Mucosa of descending colon (tissue), 3 donors: ENCODE results near the gene FSTL4. TPM values are rescaled to one million over a fixed set of nuclear protein-coding genes. Genes with fewer than 3 reads are reported as not detected.

Experiments
- ATAC-seq: fragments of 200-7000 bp; cut with Tn5 transposase; one replicate; pipeline ENCODE4 v1.9.1; 2020; ENCODE audit warnings: mild to moderate bottlenecking, moderate library complexity
- DNase-seq, 3 donors: peaks; one replicate each; pipeline ENCODE4 v3.0.0-alpha.2; 2020
- H3K36me3 ChIP-seq: fragments of 200-600 bp; one replicate; pipeline ENCODE4 v1.8.0; 2021; ENCODE audit warnings: low read depth, mild to moderate bottlenecking
- H3K4me1 ChIP-seq: fragments of 200-600 bp; one replicate; pipeline ENCODE4 v1.8.0; 2021; ENCODE audit warnings: low read depth, mild to moderate bottlenecking
- H3K4me3 ChIP-seq: fragments of 200-600 bp; one replicate; pipeline ENCODE4 v1.8.0; 2021; ENCODE audit warnings: mild to moderate bottlenecking
- H3K9me3 ChIP-seq: fragments of 200-600 bp; one replicate; pipeline ENCODE4 v1.8.0; 2021; ENCODE audit warnings: mild to moderate bottlenecking
- intact Hi-C, 2 donors: fragments of 100-400 bp; cut with DNase I in 1 of 2; cut with micrococcal nuclease in 1 of 2; formaldehyde crosslinking; loops; one replicate each; pipeline versions ENCODE4 v1.11.0 to v1.11.1; 2022; cut with DNase I, micrococcal nuclease
- total RNA-seq, 3 donors: library from RNA; stranded (reverse); fragmentation: NEBNext Ultra II Directional in 2 of 3; extraction: Animal tissue kit (Norgen Biotek cat#: 25700) in 2 of 3; gene quantifications; one replicate each; pipeline versions ENCODE4 v1.2.1 to v1.2.4, GENCODE V29; 2021 to 2023
- TF ChIP-seq, protein P1 (sequence below): fragments of 200-600 bp; IDR thresholded peaks from one replicate; pipeline ENCODE4 v1.8.0; 2022; ENCODE audit warnings: antibody characterized with exemption, mild to moderate bottlenecking
- donor health status: DM: no; HTN: no; CAD: no; lungs with moderate emphysema.
- donor health status: DM: no; HTN: no; CAD: no.
- donor health status: DM: no; HTN: yes; CAD: no.

FSTL4 gene
- total RNA-seq, 3 donors from 2014 or later: 0.29 to 0.77 (median 0.57) TPM

DNA sequence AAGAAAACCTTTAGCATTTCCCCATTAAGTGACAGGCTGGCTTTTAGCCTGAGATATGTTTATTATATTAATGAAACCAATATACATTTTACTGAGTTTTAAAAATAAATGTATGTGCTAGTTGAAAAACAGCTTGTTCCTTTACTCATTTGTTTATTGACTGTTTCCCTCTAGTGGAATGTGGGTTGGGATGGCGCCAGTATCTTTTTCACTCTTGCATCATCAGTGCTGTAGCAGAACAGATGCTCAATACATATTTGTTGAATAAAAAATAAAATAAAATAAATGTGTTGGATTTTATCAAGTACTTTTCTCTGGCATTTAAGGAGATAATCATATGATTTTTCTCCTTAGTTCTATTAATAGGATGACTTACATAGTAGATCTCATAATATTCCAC is 43.0 kb downstream of the FSTL4 start:
- TF ChIP-seq, protein P1, sequence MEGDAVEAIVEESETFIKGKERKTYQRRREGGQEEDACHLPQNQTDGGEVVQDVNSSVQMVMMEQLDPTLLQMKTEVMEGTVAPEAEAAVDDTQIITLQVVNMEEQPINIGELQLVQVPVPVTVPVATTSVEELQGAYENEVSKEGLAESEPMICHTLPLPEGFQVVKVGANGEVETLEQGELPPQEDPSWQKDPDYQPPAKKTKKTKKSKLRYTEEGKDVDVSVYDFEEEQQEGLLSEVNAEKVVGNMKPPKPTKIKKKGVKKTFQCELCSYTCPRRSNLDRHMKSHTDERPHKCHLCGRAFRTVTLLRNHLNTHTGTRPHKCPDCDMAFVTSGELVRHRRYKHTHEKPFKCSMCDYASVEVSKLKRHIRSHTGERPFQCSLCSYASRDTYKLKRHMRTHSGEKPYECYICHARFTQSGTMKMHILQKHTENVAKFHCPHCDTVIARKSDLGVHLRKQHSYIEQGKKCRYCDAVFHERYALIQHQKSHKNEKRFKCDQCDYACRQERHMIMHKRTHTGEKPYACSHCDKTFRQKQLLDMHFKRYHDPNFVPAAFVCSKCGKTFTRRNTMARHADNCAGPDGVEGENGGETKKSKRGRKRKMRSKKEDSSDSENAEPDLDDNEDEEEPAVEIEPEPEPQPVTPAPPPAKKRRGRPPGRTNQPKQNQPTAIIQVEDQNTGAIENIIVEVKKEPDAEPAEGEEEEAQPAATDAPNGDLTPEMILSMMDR: no peak
- ATAC-seq: no peak
- Histone ChIP-seq H3K36me3 (no peaks in the 10 kb centered on the region), H3K9me3 (no peaks in the 10 kb centered on the region), H3K4me1 (no peaks in the 10 kb centered on the region), H3K4me3 (no peak overlapping the region)
- DNase-seq: no peak
- intact Hi-C loops: no loop called here

DNA sequence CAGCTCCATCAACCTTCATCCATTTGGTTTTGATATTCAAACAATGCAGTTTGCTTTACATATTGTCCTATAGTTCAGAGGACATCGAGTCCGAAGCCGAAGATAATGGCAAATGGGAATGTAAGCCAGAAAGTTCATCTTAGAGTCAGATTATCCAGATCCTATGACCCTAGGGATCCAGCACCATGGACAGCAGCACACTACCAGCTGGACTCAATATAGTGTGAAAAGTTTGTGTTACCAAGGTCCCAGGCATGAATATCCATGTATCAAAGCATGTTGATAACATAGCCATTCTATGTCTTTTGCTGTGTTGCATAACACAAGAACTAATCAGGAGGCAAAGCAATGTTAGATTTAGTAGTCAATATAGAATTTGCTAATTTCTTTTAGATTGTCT is 46.3 kb downstream of the FSTL4 start:
- no peaks in the 10 kb centered on the region for H3K4me1 ChIP-seq
- H3K36me3 ChIP-seq: no peaks in the 10 kb centered on the region
- ATAC-seq (no peak), DNase-seq (peak in 1 of 3 donors; percentile 59)
- no peaks in the 10 kb centered on the region for H3K9me3 ChIP-seq
- intact Hi-C loops: no loop called here
- TF ChIP-seq, protein P1: no peak
- H3K4me3 ChIP-seq: no peak overlapping the region

DNA sequence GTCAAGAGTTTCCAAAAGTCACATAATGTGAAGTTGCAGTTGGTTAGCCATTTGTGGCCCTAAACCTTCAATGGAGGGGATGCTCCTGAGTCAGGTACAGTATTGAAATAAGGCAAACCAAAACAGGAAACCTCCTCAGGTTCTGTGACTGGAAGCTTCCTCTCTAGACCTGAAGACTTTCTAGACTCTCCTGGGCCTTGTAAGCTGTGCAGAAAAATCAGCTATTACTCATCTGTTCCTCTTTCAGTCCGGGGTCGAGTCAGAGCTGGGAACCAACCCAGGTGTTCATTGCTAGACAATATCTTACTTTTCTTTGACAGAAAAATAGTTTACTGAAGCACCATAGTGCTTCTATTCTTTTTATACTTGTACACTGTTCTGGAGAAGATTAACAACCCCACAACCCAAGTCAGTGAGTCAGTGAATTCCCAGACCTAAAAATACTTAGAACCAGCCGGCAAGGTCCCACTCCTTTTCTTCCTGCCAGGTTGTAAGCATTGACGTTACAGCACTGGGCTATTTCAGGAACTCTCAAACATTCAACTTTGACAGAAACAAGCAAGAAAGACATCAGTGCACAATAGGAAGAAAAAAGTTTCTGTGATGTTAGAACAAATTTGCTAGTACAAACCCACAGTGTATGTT is 47.3 kb downstream of the FSTL4 start:
- no peak overlapping the region for H3K4me3 ChIP-seq
- no peak for DNase-seq
- H3K9me3 ChIP-seq: no peaks in the 10 kb centered on the region
- TF ChIP-seq, protein P1: no peak
- no peaks in the 10 kb centered on the region for H3K4me1 ChIP-seq
- intact Hi-C loops: no loop called here
- H3K36me3 ChIP-seq: no peaks in the 10 kb centered on the region
- ATAC-seq: no peak

DNA sequence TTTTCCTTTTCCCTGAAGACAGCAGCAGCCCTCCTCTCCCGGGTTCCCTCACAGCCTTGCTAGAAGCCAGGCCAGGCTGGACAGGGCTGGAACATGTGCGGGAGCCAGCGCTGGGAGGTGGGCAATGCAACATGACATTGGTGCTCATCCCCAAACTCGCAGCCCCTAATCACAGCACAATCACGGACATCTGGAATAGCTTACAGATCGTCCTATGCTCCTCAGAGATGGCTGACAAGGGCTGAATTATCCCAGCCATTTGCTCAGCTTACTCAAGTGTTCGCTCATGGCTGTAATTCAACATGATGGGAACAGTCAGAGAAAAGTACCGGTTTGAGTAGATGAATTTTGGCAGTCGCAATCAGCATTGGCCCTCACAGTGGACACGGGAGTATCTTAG is 49.8 kb downstream of the FSTL4 start:
- H3K4me3 ChIP-seq: no peak overlapping the region
- intact Hi-C loops: no loop called here
- no peaks in the 10 kb centered on the region for H3K9me3 ChIP-seq
- ATAC-seq (no peak), DNase-seq (no peak)
- TF ChIP-seq, protein P1: no peak
- no peaks in the 10 kb centered on the region for H3K36me3 ChIP-seq
- H3K4me1 ChIP-seq: no peaks in the 10 kb centered on the region

DNA sequence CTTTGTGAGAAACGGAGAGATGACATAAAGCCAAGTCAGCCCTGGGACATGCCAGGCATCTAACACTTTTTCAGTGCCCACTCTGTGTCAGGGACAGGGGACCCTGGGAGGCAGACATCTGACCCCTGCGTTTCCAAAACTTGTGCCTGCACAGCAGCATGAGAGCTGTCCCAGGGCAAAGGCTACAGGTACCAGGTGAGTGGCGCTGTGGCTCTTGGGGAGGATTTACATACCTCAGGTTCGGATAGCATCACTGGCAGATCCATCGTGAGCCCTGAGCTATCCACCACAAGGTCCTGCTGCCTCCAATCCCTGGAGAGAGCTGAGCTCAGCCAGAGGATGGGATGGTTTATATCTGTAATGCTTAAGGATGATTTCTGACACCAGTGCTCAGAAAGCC is 52.4 kb downstream of the FSTL4 start:
- DNase-seq (no peak), ATAC-seq (no peak)
- intact Hi-C loops: no loop called here
- Histone ChIP-seq H3K36me3 (no peaks in the 10 kb centered on the region), H3K4me3 (no peak overlapping the region), H3K4me1 (no peaks in the 10 kb centered on the region), H3K9me3 (no peaks in the 10 kb centered on the region)
- TF ChIP-seq, protein P1: no peak

DNA sequence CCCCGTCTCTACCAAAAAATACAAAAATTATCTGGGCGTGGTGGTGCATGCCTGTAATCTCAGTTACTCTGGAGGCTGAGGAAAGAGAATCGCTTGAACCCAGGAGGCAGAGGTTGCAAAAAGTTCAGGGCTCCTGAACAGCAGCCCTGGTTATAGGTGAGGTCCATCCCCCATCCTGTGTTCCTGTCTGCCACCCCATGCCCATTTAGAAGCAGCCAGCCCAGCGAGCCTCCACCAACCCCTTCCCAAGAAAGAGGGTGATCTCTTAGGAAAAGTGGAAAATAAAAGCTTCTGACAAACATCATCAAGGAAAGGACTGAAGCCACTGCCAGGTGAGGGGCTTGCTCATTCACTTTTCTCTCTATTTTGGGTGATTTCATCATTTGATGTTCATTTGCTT is 55.8 kb downstream of the FSTL4 start:
- intact Hi-C loops: no loop called here
- H3K36me3 ChIP-seq: no peaks in the 10 kb centered on the region
- DNase-seq: no peak
- no peak for ATAC-seq
- no peaks in the 10 kb centered on the region for H3K9me3 ChIP-seq
- H3K4me3 ChIP-seq: no peak overlapping the region
- H3K4me1 ChIP-seq: no peaks in the 10 kb centered on the region
- TF ChIP-seq, protein P1: no peak
